Activated T-cell treated with anti-CD3 and anti-CD28 coated beads for 48 hours (primary cell): ENCODE data around the gene CPTP.

Experiments
- DNase-seq: peaks from one replicate; pipeline ENCODE4 v3.0.0-alpha.2; 2020; ENCODE audit warnings: low read depth

CPTP gene

GRCh38 chr1:1351511-1352427 lies 27.2 kb downstream of the CPTP start:
- no peak for DNase-seq

GRCh38 chr1:1352786-1353388 lies 28.3 kb downstream of the CPTP start:
- DNase-seq: no peak

GRCh38 chr1:1353389-1354151 lies 29.0 kb downstream of the CPTP start:
- no peak for DNase-seq

DNA sequence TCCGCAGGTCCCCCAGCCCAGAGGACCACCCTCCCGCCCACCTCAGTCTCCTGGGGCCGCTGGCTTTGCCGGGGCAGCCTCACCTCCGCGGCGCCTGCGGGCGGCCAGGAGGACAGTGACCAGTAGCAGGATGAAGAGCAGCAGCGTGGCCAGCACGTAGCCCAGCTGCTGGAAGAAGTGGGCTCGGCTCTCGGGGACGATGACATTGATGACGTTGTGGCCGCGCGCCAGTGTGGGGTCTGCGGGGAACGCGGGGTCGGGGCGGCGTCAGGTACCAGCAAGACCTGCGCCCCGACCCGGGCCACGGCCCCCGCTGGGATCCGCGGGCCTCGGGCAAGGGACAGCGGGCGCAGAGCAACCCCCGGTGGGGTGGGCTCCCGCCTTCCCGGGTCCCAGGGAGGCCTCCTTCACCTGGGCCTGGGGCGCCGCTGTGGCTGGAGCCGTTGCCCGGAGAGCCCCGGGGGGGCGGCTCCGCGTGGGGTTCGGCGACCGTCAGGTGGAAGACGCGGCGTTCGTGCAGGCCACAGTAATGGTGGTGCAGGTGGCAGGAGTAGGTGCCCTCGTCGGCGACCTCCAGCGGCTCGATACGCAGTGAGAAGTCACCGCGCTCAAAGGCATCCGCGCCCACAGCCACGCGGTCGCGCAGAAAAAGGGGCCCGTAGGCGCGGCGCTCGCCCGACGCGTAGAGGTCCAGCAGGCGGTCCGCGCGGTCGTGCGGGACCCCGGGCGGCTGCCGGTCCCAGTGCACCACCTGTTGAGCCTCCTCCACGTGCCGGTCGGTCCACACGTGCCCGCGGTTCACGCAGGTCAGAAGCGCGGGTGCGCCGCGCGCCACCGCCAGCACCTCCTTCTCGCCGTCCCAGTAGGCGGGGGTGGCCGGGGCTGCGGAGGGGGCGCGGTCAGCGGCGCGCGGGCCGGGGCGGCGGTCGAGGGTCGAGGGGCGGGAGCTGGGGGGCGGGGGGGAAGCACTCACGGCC lies 30.0 kb downstream of the CPTP start:
- no peak for DNase-seq

DNA sequence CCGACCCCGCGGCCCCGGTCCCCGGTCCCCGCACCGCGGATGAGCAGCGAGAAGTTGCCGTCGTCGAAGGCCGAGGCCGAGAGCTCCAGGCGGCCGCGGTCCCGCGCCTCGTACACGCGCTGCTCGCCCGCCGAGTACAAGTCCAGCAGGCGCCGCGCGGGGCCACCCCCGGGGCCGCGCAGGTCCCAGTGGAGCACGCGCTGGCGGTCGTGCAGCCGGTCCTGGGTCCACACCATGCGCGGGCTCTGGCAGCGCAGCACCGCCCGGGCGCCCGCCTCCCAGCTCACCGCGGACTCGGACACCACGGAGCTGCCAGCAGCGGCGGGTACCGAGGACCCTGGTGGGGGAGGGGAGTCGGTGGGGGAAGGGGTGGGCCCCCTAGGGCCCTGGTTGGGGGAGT lies 30.8 kb downstream of the CPTP start:
- no peak for DNase-seq

DNA sequence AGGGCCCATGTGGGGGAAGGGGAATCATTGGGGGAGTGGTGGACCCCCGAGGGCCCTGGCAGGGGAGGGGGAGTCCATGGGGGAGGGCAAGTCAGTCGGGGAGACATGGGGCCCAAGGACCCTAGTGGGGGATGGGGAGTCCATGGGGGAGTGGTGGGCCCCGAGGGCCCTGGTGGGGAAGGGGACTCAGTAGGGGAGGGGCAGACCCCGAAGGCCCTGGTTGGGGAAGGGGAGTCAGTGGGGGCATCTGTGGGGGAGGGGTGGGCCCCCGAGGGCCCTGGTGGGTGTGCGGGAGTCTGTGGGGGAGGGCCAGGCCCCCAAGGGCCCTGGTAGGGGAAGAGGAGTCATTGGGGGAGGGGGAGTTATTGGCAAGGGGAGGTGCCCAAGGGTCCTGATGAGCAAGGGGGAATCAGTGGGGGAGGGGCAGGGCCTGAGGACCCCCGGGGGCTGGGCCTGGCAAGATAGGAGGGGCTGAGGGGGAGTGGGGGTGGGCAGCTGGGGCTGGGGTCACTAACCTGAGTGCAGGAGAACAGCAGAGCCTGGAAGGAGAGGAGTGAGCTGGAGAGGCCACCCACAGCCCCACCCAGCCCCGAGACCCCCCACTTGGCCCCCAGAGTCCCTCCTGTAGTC lies 31.7 kb downstream of the CPTP start:
- no peak for DNase-seq

DNA sequence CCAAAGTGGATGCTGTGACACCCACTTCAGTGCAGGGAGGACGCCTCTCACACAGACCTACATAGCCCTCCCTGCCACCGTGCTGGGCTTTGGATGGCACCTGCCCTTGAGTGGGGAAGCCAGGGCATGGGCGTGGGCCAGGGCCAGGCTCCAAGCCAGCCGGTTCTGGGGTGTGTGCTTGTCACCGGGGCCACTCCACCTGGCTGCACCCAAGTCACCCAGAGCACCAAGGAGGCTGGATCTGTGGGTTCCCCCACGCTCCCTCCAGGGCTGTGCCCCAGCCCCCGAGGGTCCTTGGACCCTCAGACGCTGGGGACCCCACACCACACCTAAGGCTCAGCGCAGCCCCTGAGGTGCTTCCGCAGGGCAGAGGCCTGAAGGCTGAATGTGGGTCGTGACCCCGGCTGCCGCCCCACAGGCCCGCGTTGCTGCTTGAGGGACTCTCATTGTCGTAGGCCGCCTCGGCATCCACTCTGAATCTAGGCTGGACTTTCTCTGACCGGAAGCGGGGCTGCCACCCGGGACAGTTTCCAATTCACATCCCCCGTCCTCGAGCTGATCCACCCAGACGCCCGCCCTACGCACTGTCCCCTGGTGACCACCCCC lies 32.3 kb downstream of the CPTP start:
- DNase-seq: no peak

- no peak for DNase-seq
These were observed 33.4 kb downstream of the CPTP start for GRCh38 chr1:1357871-1358432.

- no peak for DNase-seq
These were observed 34.0 kb downstream of the CPTP start, which contains the start of gene MXRA8 for GRCh38 chr1:1358433-1359271. MXRA8 (minus strand) TSS chr1:1358555; CDS start chr1:1358504, 51 bp downstream.

DNA sequence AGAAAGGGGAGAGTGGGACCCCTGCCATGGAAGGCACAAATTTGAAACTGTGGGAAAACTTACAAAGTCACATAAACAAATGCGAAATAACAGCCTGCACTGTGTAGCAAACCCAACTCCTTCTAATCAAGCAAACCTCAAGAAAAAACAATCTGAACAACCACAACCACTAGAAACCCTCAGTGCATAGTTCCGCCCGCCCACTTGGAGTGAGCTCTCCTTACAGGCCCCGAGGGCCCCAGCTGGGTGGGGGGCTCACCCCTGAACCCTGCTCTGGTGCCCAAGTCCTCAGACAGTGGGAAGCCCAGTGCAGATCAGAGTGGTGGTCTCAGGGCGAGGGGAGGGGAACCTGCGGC lies 34.7 kb downstream of the CPTP start:
- DNase-seq: no peak

DNA sequence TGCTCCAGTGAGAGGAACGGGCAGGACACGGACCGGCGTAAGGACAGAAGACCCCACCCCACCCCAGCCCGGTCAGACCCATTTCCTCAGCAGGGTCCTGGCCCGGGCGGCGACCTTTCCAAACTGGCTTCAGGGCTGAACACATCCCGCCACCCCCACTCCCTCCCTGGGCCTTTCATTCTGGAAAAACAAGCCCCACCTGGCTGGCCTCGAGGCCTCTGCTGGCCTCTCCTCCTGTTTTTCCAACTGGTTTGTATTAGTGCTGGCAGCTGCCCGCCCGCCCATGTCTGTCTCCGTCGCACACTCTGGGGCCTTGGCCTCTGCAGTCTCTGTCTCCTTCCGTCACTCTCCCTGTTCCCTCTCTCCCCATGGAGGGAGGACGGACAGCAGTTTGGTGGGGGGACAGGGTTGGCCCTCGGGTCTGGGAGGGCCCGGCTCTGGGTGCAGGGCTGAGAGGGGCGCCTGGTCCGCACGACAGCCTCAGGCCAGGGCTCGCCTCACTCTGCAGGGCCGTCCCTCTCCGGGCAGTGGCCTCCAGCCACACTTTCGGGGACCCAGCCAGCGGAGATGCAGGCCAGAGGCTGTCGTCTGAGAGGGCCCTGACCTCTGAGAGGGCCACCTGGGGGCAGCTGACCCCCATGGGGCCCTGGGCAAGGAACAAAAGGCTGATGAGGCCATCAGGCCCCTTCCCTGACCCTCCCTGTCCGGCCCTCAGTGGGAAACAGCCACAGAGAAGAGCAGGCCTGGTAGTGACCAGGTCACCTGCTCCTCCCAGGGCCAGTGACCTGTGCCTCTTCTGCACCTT lies 35.3 kb downstream of the CPTP start:
- DNase-seq: no peak

- no peak for DNase-seq
These were observed 36.0 kb downstream of the CPTP start for GRCh38 chr1:1360506-1361169.

DNA sequence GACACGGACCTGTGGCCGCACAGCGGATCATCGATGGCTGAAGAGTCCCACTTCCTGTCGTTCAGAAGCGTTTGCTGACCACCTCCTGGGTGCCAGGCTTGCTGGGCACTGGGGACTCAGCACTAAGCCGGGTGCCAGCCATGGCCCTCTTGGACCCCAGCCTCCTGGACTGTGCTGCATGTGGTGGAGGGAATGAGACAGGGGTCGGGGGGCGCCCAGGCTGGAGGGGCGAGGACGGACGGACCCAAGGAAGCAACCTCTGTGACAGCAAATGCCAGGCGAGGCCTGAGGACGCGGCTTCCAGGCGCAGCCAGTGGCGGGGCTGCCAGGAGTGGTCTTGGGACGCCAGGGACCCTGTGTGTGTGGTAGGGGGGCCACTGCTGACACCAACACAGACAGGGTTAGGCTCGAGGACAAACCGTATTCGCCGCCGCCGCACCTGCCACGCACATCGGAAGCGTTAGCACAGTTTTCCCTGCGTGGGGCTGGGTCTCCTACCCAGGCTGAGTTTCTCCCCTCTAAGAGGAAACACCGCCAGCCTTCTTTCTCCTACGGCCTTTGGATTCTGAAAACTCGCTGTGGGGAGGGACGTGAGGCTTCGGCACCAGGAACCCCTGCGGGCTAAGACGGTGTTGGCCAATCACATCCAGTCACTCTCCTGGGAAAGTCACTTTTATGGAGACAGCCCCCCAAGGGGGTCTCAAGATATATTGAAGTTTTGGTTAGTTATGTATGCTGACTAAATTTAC lies 36.8 kb downstream of the CPTP start:
- no peak for DNase-seq

- no peak for DNase-seq
These were observed 37.4 kb downstream of the CPTP start for GRCh38 chr1:1361982-1362423.

GRCh38 chr1:1364266-1364665 lies 39.7 kb downstream of the CPTP start:
- no peak for DNase-seq

DNA sequence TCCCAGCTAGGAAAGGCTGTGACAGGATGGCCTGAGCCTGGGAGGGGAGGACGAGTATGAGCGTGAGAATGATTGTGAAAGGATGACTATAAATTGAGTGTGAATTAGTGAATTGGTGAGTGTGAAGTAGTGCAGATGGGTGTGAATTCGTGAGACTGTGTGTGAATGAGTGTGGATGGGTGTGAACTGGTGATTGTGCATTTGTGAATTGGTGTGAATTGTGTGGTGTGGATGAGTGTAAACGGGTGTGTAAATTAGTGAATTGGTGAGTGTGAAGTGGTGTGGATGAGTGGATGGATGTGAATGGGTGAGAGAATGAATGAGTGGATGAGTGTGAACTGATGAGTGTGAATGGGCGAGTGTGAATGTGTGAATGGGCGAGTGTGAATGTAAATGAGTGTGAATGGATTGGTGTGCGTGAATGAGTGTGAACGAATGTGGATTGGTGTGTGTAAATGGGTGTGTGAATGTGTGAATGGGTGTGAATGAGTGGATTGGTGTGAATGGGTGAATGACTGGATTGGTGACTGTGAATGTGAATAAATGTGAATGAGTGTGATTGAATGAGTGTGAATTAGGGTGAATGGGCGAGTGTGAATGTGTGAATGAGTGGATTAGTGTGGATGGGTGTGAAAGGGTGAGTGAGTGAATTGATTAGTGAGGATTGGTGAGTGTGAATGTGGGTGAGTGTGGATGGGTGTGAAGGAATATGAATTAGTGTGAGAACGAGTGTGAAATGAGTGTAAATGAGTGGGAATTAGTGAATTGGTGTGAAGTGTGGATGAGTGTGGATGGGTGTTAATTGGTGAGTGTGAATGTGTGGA lies 41.5 kb downstream of the CPTP start:
- DNase-seq: no peak
